Spinal cord (tissue), 10 donors: ENCODE measurements around the gene TELO2. TPM values are rescaled to one million over a fixed set of nuclear protein-coding genes. Genes with fewer than 3 reads are reported as not detected.
A peak's percentile ranks its signal among the peaks of the same experiment; 100 is the strongest.

ENCODE experiments used
- DNase-seq, 6 donors: peaks; one replicate each; pipeline versions ENCODE4 v3.0.0 to v3.0.0-alpha.2; 2013 to 2015; ENCODE audit warnings: low spot score in 6 of 6, low read depth in 4 of 6
- H3K27ac ChIP-seq: one replicate; pipeline ENCODE4 v1.5.1; 2013; ENCODE audit warnings: low read depth, low read length, control low read depth
- H3K27me3 ChIP-seq: one replicate; pipeline ENCODE4 v1.6.1; 2013; ENCODE audit warnings: low read length; ENCODE audit not compliant: control insufficient read depth, insufficient read depth
- H3K36me3 ChIP-seq: one replicate; pipeline ENCODE4 v1.6.1; 2013; ENCODE audit warnings: low read length; ENCODE audit not compliant: control insufficient read depth, insufficient read depth
- H3K4me1 ChIP-seq: one replicate; pipeline ENCODE4 v1.6.1; 2013; ENCODE audit warnings: low read length; ENCODE audit not compliant: control insufficient read depth, insufficient read depth
- H3K4me3 ChIP-seq: one replicate; pipeline ENCODE4 v1.5.1; 2013; ENCODE audit warnings: low read depth, low read length, control low read depth
- H3K9me3 ChIP-seq: one replicate; pipeline ENCODE4 v1.6.1; 2013; ENCODE audit warnings: low read length; ENCODE audit not compliant: control insufficient read depth, insufficient read depth
- WGBS: methylation state at CpG from one replicate; pipeline ENCODE4 v1.1.5; 2013; ENCODE audit warnings: missing lambda C conversion rate; ENCODE audit not compliant: insufficient coverage; 5-methylcytosine and 5-hydroxymethylcytosine counted together
- long read RNA-seq, 4 donors: transcript quantifications; one replicate each; lab custom pipeline, GENCODE V29; 2026
- polyA plus RNA-seq, 2 donors: library from polyadenylated mRNA; unstranded; fragments of 120-200 nt; gene quantifications; one replicate each; pipeline ENCODE4 v1.2.1, GENCODE V29; 2013; ENCODE audit not compliant: insufficient read length in 2 of 2
- total RNA-seq, 2 donors: library from RNA; depleted of rRNA in 1 of 2; stranded (reverse); fragments of 120-200 nt in 1 of 2; fragments of >200 nt in 1 of 2; gene quantifications; one replicate each; pipeline versions ENCODE4 v1.2.3 to v1.2.4, GENCODE V29; 2013 to 2014
- donor health status: healthy.

Gene TELO2
- total RNA-seq: 10 to 100 TPM; 16.9 to 20.5 TPM
- 10 to 100 TPM; 55.2 to 65.6 TPM for polyA plus RNA-seq
- long read RNA-seq, donor 1, transcript TELO2-201 (21 exons, 3,314 nt): major isoform, 7 of 10 reads
- long read RNA-seq, donor 1, partial matches to known transcripts: 0 of 10 reads
- long read RNA-seq, donor 1, other reads (novel, unspliced or antisense): 0 of 10 reads
- long read RNA-seq, donor 2, partial matches to known transcripts: 0 of 1 reads
- long read RNA-seq, donor 2, other reads (novel, unspliced or antisense): 0 of 1 reads
- long read RNA-seq, donor 3, partial matches to known transcripts: 20 of 21 reads
- long read RNA-seq, donor 3, other reads (novel, unspliced or antisense): 0 of 21 reads
- long read RNA-seq, donor 4, partial matches to known transcripts: 0 of 6 reads
- long read RNA-seq, donor 4, other reads (novel, unspliced or antisense): 0 of 6 reads

DNA sequence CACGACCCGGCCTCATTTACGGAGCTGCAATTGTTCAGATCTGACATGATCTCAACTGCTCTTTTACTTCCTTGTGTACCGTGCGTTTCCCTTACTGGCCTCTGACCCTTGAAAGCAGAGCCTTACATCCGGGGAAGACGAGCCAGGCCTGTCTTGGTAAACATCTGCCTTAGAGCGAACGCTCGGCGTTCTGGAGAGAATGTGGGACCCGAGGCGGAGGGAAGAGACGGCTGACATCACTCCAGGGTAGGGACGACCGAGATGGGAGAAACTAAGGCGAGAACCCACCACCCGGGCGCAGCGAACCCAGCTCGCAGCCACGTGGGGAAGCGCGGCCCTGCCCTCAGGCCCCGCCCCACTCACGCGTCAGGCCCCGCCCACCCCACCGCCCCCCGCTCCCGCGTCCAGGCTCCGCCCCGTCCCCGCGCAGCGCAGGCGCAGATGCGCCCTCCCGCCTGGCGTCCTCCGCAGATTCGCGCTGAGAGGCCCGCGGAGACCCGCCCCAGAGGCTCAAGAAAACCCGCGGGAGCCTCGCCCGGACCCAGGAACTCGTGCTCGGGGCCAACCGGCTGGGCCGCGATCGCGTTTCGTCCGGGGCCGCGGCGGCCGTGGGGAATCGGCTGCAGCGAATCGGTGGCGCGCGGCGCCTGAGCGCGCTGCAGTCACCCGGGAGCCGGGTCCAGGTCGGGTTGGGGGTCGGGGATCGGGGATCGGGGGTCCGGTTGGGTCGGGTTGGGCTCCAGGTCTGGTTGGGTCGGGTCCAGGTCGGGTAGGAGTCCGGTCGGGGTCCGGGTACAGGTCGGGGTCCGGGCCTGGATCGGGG is at the start of gene TELO2:
Gene TELO2 (plus strand): TSS at position 438 of the 823 bp plus-strand sequence. CDS start 922 bp downstream, outside the sequence.
- H3K9me3 ChIP-seq: no peaks in the 10 kb centered on the region
- WGBS: 0% methylated on average over 87 of the region's 89 CpGs
- DNase-seq: peak; percentile 70 to 95 (median 79)

GRCh38 chr16:1443403-1443973 is 49.7 kb upstream of the TELO2 start:
- H3K4me3 ChIP-seq: no peak overlapping the region
- no peaks in the 10 kb centered on the region for H3K9me3 ChIP-seq
- 70% methylated on average over 35 of the region's 38 CpGs for WGBS
- DNase-seq: no peak
- peaks cover 85% of the 10 kb centered on the region for H3K36me3 ChIP-seq
- no peaks in the 10 kb centered on the region for H3K4me1 ChIP-seq
- H3K27ac ChIP-seq: no peak overlapping the region
- no peaks in the 10 kb centered on the region for H3K27me3 ChIP-seq

More for the DNA sequence above, at the start of gene TELO2:
- H3K36me3 ChIP-seq: peaks cover 40% of the 10 kb centered on the region
- peaks cover 24% of the 10 kb centered on the region for H3K4me1 ChIP-seq
- H3K27ac ChIP-seq: peak within 1 kb of the TSS; percentile 73
- H3K27me3 ChIP-seq: no peaks in the 10 kb centered on the region
- peak within 1 kb of the TSS; percentile 74 for H3K4me3 ChIP-seq

- Histone ChIP-seq H3K4me1 (no peaks in the 10 kb centered on the region), H3K4me3 (no peak within 1 kb of the TSS), H3K9me3 (no peaks in the 10 kb centered on the region), H3K27me3 (no peaks in the 10 kb centered on the region), H3K36me3 (peaks cover 85% of the 10 kb centered on the region), H3K27ac (no peak within 1 kb of the TSS)
- 82% methylated on average over 27 of the region's 27 CpGs for WGBS
- DNase-seq: no peak
These were observed 49.0 kb upstream of the TELO2 start, which contains the start of gene CCDC154 for GRCh38 chr16:1443980-1444729. Gene CCDC154 (minus strand): TSS chr16:1444556. CDS start chr16:1444322, 234 bp downstream.

DNA sequence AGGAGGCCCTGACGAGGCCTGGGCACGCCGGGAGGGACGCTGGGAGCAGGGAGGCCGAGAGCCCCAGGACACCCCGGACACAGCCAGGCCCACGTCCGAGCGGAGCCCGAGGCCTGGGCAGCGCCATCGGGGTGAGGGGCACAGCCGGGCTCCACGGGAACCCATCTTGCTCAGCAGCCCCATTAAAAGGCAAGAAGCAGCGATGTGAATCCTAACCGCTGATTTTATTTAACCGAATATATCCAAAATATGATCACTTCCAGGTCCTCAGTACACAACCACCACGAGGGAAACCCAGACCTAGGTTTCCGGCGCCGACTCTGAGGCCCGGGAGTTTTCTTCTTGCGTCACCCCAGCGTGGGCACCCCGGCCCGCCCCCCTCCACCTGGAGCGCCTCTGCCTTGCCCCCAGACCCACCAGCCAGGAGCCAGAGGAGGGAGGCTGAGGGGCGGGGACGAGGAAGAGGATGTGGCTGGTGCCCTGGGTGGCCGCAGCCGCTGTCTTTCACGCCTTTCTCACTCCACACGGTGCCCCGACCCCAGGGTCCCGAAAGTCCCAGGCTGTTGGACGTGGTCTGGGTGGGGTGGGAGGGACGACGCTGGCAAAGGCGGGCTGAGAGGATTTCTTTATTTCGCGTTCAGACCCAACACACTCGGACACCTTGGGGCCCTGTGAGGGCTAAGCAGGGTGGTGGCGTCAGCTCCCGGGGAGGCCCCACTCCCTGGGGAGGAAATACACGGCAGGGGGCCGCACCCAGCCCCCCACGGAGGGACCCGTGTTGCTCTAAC is 48.2 kb upstream of the TELO2 start:
- peaks cover 88% of the 10 kb centered on the region for H3K36me3 ChIP-seq
- 85% methylated on average over 43 of the region's 48 CpGs for WGBS
- H3K27ac ChIP-seq: no peak overlapping the region
- H3K4me3 ChIP-seq: no peak overlapping the region
- H3K4me1 ChIP-seq: no peaks in the 10 kb centered on the region
- H3K9me3 ChIP-seq: no peaks in the 10 kb centered on the region
- no peak for DNase-seq
- no peaks in the 10 kb centered on the region for H3K27me3 ChIP-seq

GRCh38 chr16:1445518-1446203 is 47.5 kb upstream of the TELO2 start:
- no peaks in the 10 kb centered on the region for H3K9me3 ChIP-seq
- H3K27ac ChIP-seq: no peak overlapping the region
- peaks cover 96% of the 10 kb centered on the region for H3K36me3 ChIP-seq
- 90% methylated on average over 25 of the region's 25 CpGs for WGBS
- DNase-seq: no peak
- H3K27me3 ChIP-seq: no peaks in the 10 kb centered on the region
- H3K4me3 ChIP-seq: no peak overlapping the region
- H3K4me1 ChIP-seq: no peaks in the 10 kb centered on the region

- Histone ChIP-seq H3K27ac (no peak overlapping the region), H3K27me3 (no peaks in the 10 kb centered on the region), H3K4me1 (no peaks in the 10 kb centered on the region), H3K4me3 (no peak overlapping the region), H3K9me3 (no peaks in the 10 kb centered on the region), H3K36me3 (peaks cover 97% of the 10 kb centered on the region)
- no peak for DNase-seq
- 92% methylated on average over 41 of the region's 41 CpGs for WGBS
These were observed 46.7 kb upstream of the TELO2 start for GRCh38 chr16:1446296-1447080.

- H3K27me3 ChIP-seq: no peaks in the 10 kb centered on the region
- H3K9me3 ChIP-seq: no peaks in the 10 kb centered on the region
- no peaks in the 10 kb centered on the region for H3K4me1 ChIP-seq
- no peak for DNase-seq
- no peak overlapping the region for H3K4me3 ChIP-seq
- no peak overlapping the region for H3K27ac ChIP-seq
- H3K36me3 ChIP-seq: peaks cover 100% of the 10 kb centered on the region
- 92% methylated on average over 11 of the region's 11 CpGs for WGBS
These were observed 45.2 kb upstream of the TELO2 start for GRCh38 chr16:1447965-1448364.
